Muscle layer of colon (tissue), 2 donors: ENCODE measurements around the gene CFH.
"Not testable (repeated sequence)": the region's sequence is repeated elsewhere in the genome, so short reads cannot be mapped to it uniquely, and the experiment has no call there.

Source experiments
- H3K27ac ChIP-seq: one replicate; pipeline ENCODE4 v1.7.0; 2013; ENCODE audit warnings: low read depth, mild to moderate bottlenecking, low read length, moderate library complexity
- H3K27me3 ChIP-seq, 2 donors: one replicate each; pipeline ENCODE4 v1.7.0; 2013; ENCODE audit warnings: low read length in 2 of 2, mild to moderate bottlenecking in 2 of 2; ENCODE audit not compliant: insufficient read depth in 2 of 2, control insufficient read depth in 1 of 2
- H3K36me3 ChIP-seq: one replicate; pipeline ENCODE4 v1.7.0; 2013; ENCODE audit warnings: mild to moderate bottlenecking, low read length; ENCODE audit not compliant: insufficient read depth
- H3K4me1 ChIP-seq: one replicate; pipeline ENCODE4 v1.7.0; 2013; ENCODE audit warnings: mild to moderate bottlenecking, low read length; ENCODE audit not compliant: insufficient read depth
- H3K4me3 ChIP-seq, 2 donors: one replicate each; pipeline ENCODE4 v1.7.0; 2013; ENCODE audit warnings: low read length in 2 of 2, low read depth in 1 of 2, mild to moderate bottlenecking in 1 of 2, moderate library complexity in 1 of 2
- H3K9ac ChIP-seq: one replicate; pipeline ENCODE4 v1.7.0; 2013; ENCODE audit warnings: low read length
- H3K9me3 ChIP-seq: one replicate; pipeline ENCODE4 v1.7.0; 2013; ENCODE audit warnings: mild to moderate bottlenecking, low read length
- donor health status: abdominal sarcoma.
- donor health status: Adenocarcinoma of cecum.

Gene CFH

DNA sequence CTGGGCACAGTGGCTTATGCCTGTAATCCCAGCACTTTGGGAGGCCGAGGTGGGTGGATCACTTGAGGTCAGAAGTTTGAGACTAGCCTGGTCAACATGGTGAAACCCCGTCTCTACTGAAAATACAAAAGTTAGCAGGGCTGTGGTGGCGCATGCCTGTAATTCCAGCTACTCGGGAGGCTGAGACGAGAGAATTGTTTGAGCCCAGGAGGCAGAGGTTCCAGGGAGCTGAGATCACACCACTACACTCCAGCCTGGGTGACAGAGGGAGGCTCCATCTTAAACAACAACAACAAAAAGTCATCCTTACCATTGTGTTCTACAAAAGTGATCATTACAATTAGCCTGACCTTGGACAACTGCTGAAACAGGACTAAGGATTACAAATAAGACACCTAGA, 12.6 kb upstream of the CFH start:
- not testable (repeated sequence) for H3K9me3 ChIP-seq, H3K27ac ChIP-seq, H3K27me3 ChIP-seq, H3K9ac ChIP-seq, H3K4me3 ChIP-seq, H3K4me1 ChIP-seq, H3K36me3 ChIP-seq

DNA sequence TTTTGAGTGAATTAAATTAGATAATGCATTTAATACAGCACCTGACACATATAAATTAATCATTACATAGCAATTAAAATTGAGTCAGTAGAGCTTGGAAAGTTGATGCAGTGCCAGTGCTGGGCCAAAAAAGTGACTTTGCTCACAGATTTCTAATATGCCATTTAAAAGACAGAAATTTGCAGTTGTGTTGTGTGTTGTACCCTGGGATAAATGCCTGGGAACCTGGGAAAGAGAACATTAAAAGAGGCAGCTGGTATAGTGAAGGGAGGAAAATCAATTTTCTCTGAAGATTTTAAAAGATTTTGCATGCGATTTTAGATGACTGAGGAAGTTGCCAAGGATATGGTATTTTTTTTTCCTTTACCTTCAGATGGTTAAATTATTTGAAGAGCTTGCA, 10.9 kb upstream of the CFH start:
- no peaks in the 10 kb centered on the region for H3K36me3 ChIP-seq
- H3K4me3 ChIP-seq = no peak overlapping the region
- H3K27ac ChIP-seq = no peak overlapping the region
- H3K9me3 ChIP-seq = no peaks in the 10 kb centered on the region
- H3K9ac ChIP-seq = no peak overlapping the region
- H3K27me3 ChIP-seq = no peaks in the 10 kb centered on the region
- H3K4me1 ChIP-seq = no peaks in the 10 kb centered on the region

DNA sequence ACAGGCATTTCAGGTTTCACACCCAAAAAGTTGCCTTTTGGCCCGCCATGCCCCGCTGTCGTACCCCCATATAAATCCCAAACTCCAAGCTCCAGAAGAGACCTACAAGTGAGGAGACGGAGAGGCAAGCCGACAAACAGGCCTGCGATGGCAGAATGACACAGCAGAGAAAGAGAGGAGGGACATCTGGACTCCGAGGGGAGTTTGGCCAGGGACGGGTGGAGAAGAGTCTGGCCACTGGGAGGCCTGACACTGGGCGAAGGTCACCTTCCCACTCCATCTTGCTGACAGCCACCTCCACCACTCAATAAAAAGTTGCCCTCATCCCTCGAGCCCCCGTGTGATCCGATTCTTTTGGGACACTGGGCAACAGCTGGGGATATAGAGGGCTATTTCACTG, 1.9 kb upstream of the CFH start:
- Histone ChIP-seq H3K4me1 (no peaks in the 10 kb centered on the region), H3K27me3 (no peaks in the 10 kb centered on the region), H3K9me3 (no peaks in the 10 kb centered on the region), H3K36me3 (no peaks in the 10 kb centered on the region), H3K27ac (no peak overlapping the region), H3K9ac (no peak overlapping the region), H3K4me3 (no peak overlapping the region)

DNA sequence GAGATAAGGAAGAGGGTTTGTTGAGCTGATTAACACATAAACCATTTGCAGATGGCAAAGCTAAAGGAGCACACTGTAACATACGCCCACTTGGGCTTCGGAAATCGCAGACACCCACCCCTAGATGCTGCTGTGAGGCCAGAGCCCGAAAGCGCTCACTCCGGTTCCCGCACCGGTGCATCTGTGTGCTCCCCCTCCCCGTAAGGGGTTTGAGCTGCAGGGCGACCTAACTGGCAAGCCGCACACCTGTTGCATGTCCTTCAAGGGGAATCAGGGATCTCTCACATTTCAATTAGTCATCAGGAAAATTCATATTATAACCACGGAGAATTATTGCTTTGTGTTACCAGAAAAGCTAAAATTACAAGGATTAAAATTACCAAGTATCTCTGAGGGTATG, 1.4 kb upstream of the CFH start:
- H3K27me3 ChIP-seq = no peaks in the 10 kb centered on the region
- H3K4me1 ChIP-seq = no peaks in the 10 kb centered on the region
- no peak overlapping the region for H3K4me3 ChIP-seq
- no peaks in the 10 kb centered on the region for H3K9me3 ChIP-seq
- H3K36me3 ChIP-seq = no peaks in the 10 kb centered on the region
- no peak overlapping the region for H3K9ac ChIP-seq
- no peak overlapping the region for H3K27ac ChIP-seq

DNA sequence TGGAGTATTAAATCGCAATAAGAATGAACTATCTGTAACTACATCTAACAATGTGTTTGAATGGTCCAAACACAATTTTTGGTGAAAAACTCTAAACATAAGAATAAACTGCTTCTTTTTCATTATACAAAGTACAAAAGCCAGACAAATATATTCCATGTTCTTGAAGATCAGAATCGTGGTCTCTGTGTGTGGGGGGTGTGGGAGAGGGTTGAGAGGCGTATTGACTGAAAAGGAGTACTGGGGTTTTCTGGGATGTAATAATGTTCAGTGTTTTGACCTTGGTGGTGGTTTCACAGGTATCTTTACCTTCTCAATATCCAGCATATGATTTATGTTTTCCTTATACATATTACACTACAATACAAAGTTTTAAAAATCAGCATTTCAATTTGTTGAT, 764 bp upstream of the CFH start:
- H3K27me3 ChIP-seq = no peaks in the 10 kb centered on the region
- H3K4me1 ChIP-seq = no peaks in the 10 kb centered on the region
- no peaks in the 10 kb centered on the region for H3K9me3 ChIP-seq
- H3K9ac ChIP-seq = no peak overlapping the region
- H3K4me3 ChIP-seq = no peak overlapping the region
- no peak overlapping the region for H3K27ac ChIP-seq
- no peaks in the 10 kb centered on the region for H3K36me3 ChIP-seq

DNA sequence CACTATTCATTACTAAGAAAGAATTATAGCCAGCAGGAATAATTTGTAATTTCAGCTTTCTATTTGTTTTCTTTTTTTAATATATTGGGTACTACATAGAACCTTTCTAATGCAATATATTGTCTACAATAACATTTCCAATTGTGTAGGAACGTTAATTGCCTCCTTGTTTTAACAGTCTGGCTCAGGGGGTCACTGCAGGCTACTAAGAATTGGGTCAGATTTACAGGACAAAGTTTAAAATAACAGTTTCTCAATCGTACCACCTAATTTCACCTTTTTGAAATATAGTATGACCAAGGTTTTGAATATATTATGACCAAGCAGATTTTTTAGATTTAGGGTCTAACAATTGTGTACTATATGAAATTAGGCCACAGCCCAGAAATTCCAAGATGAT, 2.4 kb downstream of the CFH start:
- Histone ChIP-seq H3K27me3 (no peaks in the 10 kb centered on the region), H3K9me3 (no peaks in the 10 kb centered on the region), H3K9ac (no peak overlapping the region), H3K4me3 (no peak overlapping the region), H3K36me3 (no peaks in the 10 kb centered on the region), H3K27ac (no peak overlapping the region), H3K4me1 (no peaks in the 10 kb centered on the region)

DNA sequence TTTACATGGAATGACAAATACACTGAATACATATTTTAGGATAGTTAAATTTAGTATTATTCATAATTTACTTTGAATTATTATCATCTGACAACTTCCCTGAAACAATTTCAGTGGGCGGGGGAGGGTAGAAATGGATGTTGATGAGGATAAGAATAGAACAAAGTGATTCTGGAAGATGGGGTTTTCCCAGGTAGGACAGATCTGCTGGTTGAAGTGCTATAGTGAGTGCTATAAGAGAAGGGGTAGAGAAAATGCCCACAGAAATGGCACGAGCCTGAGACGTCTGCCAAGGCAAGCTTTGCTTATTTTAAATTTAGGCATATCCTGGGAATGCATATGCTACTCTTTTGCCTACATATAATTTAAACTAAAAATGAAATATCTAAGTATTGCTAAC, 3.2 kb downstream of the CFH start:
- Histone ChIP-seq H3K4me3 (no peak overlapping the region), H3K9me3 (no peaks in the 10 kb centered on the region), H3K27me3 (no peaks in the 10 kb centered on the region), H3K4me1 (no peaks in the 10 kb centered on the region), H3K9ac (no peak overlapping the region), H3K36me3 (no peaks in the 10 kb centered on the region), H3K27ac (no peak overlapping the region)

DNA sequence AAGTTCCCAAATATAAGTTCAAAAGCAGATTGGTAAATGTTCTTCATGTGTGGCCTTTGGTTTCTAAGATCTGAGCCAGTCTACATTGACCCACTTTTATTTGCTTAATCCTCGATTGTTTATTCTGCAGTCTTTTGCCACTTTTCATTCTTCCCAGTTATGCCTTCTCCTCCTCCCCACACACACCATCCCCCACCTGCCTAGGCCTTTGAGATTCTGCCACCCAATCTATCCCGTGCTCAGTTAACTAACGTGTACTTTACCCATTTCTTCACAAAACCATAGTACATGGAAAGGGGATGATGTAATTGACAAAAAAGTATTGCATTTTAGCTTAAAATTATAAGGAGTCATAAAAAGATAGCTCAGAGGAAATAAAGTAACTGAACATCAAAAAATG, 3.7 kb downstream of the CFH start:
- Histone ChIP-seq H3K9me3 (no peaks in the 10 kb centered on the region), H3K4me1 (no peaks in the 10 kb centered on the region), H3K9ac (no peak overlapping the region), H3K36me3 (no peaks in the 10 kb centered on the region), H3K4me3 (no peak overlapping the region), H3K27me3 (no peaks in the 10 kb centered on the region), H3K27ac (no peak overlapping the region)

DNA sequence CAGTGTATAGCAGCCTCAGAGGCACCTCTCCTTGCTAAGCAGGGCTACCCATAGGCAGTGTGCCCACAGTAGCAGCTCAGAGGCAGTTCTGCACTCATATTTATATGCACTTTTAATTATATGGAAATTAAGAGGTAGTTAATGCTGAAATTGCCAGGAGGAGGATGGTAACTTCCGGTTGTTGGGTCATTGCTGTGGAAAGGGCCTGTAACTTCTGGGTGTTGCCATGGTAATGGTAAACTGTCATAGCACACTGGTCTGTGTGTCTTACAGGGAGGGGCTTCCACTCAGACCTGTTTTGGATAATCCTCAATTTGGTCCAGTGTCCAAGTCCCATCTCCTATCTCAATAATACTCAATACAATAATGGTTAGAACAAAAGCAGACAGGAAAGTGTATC, 7.6 kb downstream of the CFH start:
- no peak overlapping the region for H3K27ac ChIP-seq
- H3K9ac ChIP-seq = no peak overlapping the region
- H3K4me3 ChIP-seq = no peak overlapping the region
- H3K4me1 ChIP-seq = no peaks in the 10 kb centered on the region
- H3K9me3 ChIP-seq = no peaks in the 10 kb centered on the region
- H3K27me3 ChIP-seq = no peaks in the 10 kb centered on the region
- no peaks in the 10 kb centered on the region for H3K36me3 ChIP-seq

DNA sequence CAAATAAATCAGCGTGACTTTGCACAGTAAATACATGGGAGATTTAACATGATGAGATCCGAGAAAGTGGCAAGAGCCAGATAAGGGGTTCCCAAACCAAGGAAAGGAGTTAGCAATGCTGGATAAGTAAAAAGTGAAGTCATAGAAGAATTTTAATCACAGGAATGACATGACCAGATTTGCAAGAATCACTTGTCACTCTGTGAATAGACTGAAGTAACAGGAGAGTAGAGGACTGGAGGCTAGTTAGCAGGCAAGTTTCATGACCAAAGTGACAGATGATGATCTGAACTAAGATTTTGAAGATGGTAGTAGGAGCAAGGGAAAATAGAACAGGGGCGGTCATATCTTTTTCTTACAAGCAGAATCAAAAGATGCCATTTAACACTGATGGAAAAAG, 8.4 kb downstream of the CFH start:
- Histone ChIP-seq H3K36me3 (no peaks in the 10 kb centered on the region), H3K9ac (no peak overlapping the region), H3K9me3 (no peaks in the 10 kb centered on the region), H3K27me3 (no peaks in the 10 kb centered on the region), H3K27ac (no peak overlapping the region), H3K4me1 (no peaks in the 10 kb centered on the region), H3K4me3 (no peak overlapping the region)

DNA sequence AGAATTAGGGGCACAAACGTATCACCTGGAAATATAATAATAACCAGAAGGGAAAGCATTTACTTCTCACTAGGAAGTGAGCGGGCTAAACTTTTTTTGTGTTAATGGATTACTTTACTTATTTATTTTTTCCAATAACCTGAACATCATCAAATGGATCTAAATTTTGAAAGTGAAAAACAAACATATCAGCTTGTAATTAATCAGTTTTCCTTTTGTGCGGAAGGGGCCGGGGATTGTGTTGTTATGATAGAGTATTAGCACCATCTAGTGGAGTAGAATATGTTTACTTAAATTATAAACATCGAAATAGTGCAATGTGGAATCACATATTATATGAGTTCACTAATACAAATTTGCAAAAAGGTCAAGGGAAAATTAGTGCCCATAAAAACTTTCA, 9.0 kb downstream of the CFH start:
- Histone ChIP-seq H3K27me3 (no peaks in the 10 kb centered on the region), H3K4me3 (peak overlapping the region; percentile 25 to 28), H3K9me3 (no peaks in the 10 kb centered on the region), H3K4me1 (no peaks in the 10 kb centered on the region), H3K9ac (no peak overlapping the region), H3K27ac (no peak overlapping the region), H3K36me3 (no peaks in the 10 kb centered on the region)

DNA sequence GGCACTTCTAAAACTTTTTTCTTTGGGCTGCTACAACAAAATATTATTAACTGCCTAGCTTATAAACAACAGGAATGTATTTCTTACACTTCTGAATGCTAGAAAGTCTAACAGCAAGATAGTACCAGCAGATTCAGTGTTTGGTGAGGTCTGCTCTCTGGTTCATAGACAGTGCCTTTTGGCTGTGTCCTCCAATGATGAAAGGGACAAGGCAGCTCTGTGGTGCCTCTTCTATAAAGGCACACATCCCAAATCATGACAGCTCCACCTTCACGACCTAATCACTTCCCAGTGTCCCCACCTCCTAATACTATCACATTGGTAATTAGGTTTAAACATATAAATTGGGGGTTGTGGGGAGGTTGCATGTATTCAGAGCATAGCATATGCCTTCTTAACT, 9.5 kb downstream of the CFH start:
- H3K9ac ChIP-seq = no peak overlapping the region
- H3K9me3 ChIP-seq = no peaks in the 10 kb centered on the region
- H3K4me3 ChIP-seq = no peak overlapping the region
- H3K4me1 ChIP-seq = no peaks in the 10 kb centered on the region
- H3K27me3 ChIP-seq = no peaks in the 10 kb centered on the region
- H3K27ac ChIP-seq = no peak overlapping the region
- no peaks in the 10 kb centered on the region for H3K36me3 ChIP-seq

DNA sequence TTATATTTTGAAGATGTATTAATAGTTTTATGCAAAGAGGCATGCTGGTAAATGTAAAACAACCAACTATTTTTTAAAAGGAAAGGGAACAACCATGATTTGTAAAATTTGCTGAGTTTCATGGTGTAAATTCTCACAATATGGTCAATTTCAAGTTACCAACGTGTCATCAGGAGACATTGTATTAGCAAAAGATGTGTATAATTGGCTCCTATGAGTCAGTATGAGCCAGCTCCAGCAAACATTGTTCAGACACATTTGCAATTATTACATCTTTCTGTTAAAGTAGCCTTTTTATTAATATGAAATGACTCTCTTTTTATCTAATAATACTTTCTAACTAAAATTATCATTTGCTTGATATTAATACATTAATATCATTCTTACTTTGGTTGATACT, 15.3 kb downstream of the CFH start:
- Histone ChIP-seq H3K36me3 (no peaks in the 10 kb centered on the region), H3K9ac (no peak overlapping the region), H3K4me1 (no peaks in the 10 kb centered on the region), H3K27ac (no peak overlapping the region), H3K27me3 (no peaks in the 10 kb centered on the region), H3K9me3 (no peaks in the 10 kb centered on the region), H3K4me3 (no peak overlapping the region)
